Measurements from ENCODE around the gene SLC35F4.

DNA sequence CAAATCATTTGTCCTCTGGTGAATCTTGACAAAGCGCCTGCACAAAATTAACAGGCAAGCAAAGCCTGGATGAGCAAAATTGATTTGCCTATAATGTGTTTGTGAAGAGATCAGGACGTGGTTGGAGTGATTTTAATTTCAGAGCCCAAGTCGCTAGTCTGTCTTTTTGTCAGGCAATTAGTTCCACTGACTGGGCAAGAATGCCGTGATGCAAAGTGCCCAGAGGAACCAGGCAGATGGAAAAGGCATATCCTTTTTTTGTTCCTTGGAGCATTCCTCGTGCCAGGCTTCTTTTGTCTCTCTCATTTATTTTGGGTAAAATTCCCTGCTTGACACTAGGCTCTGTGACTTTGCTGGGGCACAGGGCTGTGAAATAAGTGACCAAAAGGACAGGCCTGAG, 306.3 kb downstream of the SLC35F4 start:
- no peak for TF ChIP-seq CTCF (conservative IDR thresholded peaks at IDR 0.05; ENCODE audit: low read depth, low read length)
- TF ChIP-seq POLR2A (IDR thresholded peaks at IDR 0.05; ENCODE audit: low read depth, low read length): no peak
- TF ChIP-seq RFX5 (IDR thresholded peaks at IDR 0.05; ENCODE audit: low read depth, low read length): no peak
- no peak for TF ChIP-seq USF2 (IDR thresholded peaks at IDR 0.05; ENCODE audit: low read depth, low read length)
- TF ChIP-seq BHLHE40 (IDR thresholded peaks at IDR 0.05; ENCODE audit: low read depth, low read length): no peak
- TF ChIP-seq, protein P1, sequence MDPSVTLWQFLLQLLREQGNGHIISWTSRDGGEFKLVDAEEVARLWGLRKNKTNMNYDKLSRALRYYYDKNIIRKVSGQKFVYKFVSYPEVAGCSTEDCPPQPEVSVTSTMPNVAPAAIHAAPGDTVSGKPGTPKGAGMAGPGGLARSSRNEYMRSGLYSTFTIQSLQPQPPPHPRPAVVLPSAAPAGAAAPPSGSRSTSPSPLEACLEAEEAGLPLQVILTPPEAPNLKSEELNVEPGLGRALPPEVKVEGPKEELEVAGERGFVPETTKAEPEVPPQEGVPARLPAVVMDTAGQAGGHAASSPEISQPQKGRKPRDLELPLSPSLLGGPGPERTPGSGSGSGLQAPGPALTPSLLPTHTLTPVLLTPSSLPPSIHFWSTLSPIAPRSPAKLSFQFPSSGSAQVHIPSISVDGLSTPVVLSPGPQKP (IDR thresholded peaks at IDR 0.05; ENCODE audit: borderline replicate concordance, low read depth, low read length): no peak
- no peak for TF ChIP-seq CHD1 (IDR thresholded peaks at IDR 0.05; ENCODE audit: low read depth, low read length)
- TF ChIP-seq MXI1 (IDR thresholded peaks at IDR 0.05; ENCODE audit: borderline replicate concordance, low read depth, low read length): no peak
